Measurements from ENCODE around the gene SPSB2. TPM values are rescaled to one million over a fixed set of nuclear protein-coding genes. Genes with fewer than 3 reads are reported as not detected.

Gene SPSB2
- total and polyA plus RNA-seq, 9 of the 15 experiments (the other 6 are each of a cell fraction or from before 2014, with no cell fraction given) = 0.10 to 10.6 (median 1.9) TPM

- TF ChIP-seq, protein P1, sequence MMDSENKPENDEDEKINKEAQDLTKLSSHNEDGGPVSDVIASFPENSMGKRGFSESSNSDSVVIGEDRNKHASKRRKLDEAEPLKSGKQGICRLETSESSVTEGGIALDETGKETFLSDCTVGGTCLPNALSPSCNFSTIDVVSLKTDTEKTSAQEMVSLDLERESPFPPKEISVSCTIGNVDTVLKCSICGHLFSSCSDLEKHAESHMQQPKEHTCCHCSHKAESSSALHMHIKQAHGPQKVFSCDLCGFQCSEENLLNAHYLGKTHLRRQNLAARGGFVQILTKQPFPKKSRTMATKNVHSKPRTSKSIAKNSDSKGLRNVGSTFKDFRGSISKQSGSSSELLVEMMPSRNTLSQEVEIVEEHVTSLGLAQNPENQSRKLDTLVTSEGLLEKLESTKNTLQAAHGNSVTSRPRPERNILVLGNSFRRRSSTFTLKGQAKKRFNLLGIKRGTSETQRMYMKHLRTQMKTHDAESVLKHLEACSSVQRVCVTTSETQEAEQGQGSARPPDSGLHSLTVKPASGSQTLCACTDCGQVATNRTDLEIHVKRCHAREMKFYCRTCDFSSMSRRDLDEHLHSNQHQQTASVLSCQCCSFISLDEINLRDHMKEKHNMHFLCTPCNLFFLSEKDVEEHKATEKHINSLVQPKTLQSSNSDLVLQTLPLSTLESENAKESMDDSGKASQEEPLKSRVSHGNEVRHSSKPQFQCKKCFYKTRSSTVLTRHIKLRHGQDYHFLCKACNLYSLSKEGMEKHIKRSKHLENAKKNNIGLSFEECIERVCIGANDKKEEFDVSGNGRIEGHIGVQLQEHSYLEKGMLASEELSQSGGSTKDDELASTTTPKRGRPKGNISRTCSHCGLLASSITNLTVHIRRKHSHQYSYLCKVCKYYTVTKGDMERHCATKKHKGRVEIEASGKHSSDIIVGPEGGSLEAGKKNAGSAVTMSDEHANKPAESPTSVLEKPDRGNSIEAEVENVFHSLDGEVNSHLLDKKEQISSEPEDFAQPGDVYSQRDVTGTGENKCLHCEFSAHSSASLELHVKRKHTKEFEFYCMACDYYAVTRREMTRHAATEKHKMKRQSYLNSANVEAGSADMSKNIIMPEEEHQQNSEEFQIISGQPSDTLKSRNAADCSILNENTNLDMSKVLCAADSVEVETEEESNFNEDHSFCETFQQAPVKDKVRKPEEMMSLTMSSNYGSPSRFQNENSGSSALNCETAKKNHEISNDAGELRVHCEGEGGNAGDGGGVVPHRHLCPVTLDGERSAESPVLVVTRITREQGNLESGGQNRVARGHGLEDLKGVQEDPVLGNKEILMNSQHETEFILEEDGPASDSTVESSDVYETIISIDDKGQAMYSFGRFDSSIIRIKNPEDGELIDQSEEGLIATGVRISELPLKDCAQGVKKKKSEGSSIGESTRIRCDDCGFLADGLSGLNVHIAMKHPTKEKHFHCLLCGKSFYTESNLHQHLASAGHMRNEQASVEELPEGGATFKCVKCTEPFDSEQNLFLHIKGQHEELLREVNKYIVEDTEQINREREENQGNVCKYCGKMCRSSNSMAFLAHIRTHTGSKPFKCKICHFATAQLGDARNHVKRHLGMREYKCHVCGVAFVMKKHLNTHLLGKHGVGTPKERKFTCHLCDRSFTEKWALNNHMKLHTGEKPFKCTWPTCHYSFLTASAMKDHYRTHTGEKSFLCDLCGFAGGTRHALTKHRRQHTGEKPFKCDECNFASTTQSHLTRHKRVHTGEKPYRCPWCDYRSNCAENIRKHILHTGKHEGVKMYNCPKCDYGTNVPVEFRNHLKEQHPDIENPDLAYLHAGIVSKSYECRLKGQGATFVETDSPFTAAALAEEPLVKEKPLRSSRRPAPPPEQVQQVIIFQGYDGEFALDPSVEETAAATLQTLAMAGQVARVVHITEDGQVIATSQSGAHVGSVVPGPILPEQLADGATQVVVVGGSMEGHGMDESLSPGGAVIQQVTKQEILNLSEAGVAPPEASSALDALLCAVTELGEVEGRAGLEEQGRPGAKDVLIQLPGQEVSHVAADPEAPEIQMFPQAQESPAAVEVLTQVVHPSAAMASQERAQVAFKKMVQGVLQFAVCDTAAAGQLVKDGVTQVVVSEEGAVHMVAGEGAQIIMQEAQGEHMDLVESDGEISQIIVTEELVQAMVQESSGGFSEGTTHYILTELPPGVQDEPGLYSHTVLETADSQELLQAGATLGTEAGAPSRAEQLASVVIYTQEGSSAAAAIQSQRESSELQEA (IDR thresholded peaks at IDR 0.05; ENCODE audit: low read depth) = no peak
- TF ChIP-seq NELFE (IDR thresholded peaks at IDR 0.05; ENCODE audit: insufficient read depth, insufficient read length) (no peak), TAL1 (IDR thresholded peaks at IDR 0.05) (no peak), NFIC (IDR thresholded peaks at IDR 0.05) (no peak), ZNF431 (CRISPR knock-in tag; IDR thresholded peaks at IDR 0.05) (no peak), ZSCAN29 (IDR thresholded peaks at IDR 0.05) (no peak), NRF1 (conservative IDR thresholded peaks at IDR 0.05 in 1 of 2, IDR thresholded peaks at IDR 0.05 in 1 of 2) (peak; percentile 93 to 94), POLR2H (tag; IDR thresholded peaks at IDR 0.05; ENCODE audit: low read depth) (peak; percentile 93), YY1 (IDR thresholded peaks at IDR 0.05; ENCODE audit: borderline replicate concordance in 1 of 3, control insufficient read depth in 1 of 3, extremely low read depth in 1 of 3, insufficient read depth in 3 of 3, insufficient read length in 1 of 3, insufficient replicate concordance in 2 of 3, low read depth in 1 of 3, low read length in 2 of 3) (peak in 2 of 3 experiments; percentile 50 to 66), DIDO1 (tag; IDR thresholded peaks at IDR 0.05; ENCODE audit: low read depth) (no peak), ZNF175 (CRISPR knock-in tag; IDR thresholded peaks at IDR 0.05; ENCODE audit: low read depth) (no peak)
- TF ChIP-seq, protein P2, sequence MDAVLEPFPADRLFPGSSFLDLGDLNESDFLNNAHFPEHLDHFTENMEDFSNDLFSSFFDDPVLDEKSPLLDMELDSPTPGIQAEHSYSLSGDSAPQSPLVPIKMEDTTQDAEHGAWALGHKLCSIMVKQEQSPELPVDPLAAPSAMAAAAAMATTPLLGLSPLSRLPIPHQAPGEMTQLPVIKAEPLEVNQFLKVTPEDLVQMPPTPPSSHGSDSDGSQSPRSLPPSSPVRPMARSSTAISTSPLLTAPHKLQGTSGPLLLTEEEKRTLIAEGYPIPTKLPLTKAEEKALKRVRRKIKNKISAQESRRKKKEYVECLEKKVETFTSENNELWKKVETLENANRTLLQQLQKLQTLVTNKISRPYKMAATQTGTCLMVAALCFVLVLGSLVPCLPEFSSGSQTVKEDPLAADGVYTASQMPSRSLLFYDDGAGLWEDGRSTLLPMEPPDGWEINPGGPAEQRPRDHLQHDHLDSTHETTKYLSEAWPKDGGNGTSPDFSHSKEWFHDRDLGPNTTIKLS (IDR thresholded peaks at IDR 0.05; ENCODE audit: borderline replicate concordance, low read depth) = peak; percentile 80; the same call in 1 of the 2 replicates
- TF ChIP-seq, protein P3, sequence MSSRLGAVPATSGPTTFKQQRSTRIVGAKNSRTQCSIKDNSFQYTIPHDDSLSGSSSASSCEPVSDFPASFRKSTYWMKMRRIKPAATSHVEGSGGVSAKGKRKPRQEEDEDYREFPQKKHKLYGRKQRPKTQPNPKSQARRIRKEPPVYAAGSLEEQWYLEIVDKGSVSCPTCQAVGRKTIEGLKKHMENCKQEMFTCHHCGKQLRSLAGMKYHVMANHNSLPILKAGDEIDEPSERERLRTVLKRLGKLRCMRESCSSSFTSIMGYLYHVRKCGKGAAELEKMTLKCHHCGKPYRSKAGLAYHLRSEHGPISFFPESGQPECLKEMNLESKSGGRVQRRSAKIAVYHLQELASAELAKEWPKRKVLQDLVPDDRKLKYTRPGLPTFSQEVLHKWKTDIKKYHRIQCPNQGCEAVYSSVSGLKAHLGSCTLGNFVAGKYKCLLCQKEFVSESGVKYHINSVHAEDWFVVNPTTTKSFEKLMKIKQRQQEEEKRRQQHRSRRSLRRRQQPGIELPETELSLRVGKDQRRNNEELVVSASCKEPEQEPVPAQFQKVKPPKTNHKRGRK (tag; IDR thresholded peaks at IDR 0.05) = no peak
- TF ChIP-seq, protein P4, sequence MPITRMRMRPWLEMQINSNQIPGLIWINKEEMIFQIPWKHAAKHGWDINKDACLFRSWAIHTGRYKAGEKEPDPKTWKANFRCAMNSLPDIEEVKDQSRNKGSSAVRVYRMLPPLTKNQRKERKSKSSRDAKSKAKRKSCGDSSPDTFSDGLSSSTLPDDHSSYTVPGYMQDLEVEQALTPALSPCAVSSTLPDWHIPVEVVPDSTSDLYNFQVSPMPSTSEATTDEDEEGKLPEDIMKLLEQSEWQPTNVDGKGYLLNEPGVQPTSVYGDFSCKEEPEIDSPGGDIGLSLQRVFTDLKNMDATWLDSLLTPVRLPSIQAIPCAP (CRISPR knock-in tag; IDR thresholded peaks at IDR 0.05; ENCODE audit: borderline replicate concordance) = no peak
Observed at GRCh38 chr12:6890789-6891645, 17.9 kb upstream of the SPSB2 start (continued).

Data from K562 (cell line).